Loucy (cell line): ENCODE data around the gene SLC27A4.

Source experiments
- EZH2phosphoT487 ChIP-seq: fragments of 200-600 bp; IDR thresholded peaks from 2 replicates; pipeline ENCODE4 v1.6.1; 2018; ENCODE audit warnings: antibody characterized with exemption, mild to moderate bottlenecking, moderate library complexity, borderline replicate concordance
- TF ChIP-seq, protein P1 (sequence below): fragments of 200-600 bp; sonication (generic); conservative IDR thresholded peaks from 2 replicates; pipeline ENCODE4 v1.5.1; 2014; ENCODE audit warnings: mild to moderate bottlenecking, antibody characterized with exemption, low read length

DNA sequence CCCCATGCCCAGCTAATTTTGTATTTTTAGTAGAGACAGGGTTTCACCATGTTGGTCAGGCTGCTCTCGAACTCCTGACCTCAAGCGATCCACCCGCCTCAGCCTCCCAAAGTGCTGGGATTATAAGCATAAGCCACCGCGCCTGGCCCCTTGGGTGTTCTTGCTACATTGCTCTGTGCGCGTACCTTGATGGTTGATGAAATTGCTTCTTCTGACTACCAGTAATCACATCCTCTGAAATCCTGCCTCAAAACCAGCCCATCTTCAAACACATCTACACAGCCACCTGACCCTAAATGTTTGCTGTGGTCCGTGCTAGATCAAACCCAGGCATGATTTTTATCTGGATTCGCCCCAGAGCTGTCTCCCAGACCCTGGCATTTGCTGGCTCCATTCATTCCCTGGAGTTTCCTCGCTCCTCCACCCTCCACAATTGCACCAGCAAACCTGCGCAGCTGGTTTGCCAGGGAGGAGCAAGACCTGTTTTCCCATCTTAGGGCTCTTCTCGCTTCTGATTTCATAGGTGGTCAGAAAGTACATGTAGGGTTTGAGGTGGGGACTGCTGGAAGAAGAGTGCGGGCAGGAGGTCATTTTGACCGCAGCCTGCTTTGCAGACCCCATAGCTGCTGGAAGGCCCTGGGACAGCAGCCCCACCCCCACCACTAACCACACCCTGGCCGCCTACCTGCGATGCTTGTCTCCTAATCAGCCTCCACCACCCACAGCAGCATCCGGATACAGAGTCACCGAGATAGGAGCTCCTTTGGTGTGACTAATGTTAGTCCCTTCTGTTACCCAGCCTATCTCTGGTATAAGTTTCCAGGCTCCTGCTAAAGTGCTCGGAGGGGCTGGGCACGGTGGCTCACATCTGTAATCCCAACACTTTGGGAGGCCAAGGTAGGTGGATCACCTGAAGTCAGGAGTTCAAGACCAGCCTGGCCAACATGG, 41.5 kb upstream of the SLC27A4 start:
- TF ChIP-seq, protein P1, sequence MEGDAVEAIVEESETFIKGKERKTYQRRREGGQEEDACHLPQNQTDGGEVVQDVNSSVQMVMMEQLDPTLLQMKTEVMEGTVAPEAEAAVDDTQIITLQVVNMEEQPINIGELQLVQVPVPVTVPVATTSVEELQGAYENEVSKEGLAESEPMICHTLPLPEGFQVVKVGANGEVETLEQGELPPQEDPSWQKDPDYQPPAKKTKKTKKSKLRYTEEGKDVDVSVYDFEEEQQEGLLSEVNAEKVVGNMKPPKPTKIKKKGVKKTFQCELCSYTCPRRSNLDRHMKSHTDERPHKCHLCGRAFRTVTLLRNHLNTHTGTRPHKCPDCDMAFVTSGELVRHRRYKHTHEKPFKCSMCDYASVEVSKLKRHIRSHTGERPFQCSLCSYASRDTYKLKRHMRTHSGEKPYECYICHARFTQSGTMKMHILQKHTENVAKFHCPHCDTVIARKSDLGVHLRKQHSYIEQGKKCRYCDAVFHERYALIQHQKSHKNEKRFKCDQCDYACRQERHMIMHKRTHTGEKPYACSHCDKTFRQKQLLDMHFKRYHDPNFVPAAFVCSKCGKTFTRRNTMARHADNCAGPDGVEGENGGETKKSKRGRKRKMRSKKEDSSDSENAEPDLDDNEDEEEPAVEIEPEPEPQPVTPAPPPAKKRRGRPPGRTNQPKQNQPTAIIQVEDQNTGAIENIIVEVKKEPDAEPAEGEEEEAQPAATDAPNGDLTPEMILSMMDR, result no peak
- TF ChIP-seq EZH2phosphoT487, result no peak
